ENCODE results near the gene VAC14. TPM values are rescaled to one million over a fixed set of nuclear protein-coding genes. Genes with fewer than 3 reads are reported as not detected.

Gene VAC14
- total and polyA plus RNA-seq, 2 experiments from 2014 or later, result 42.3 to 77.7 TPM

DNA sequence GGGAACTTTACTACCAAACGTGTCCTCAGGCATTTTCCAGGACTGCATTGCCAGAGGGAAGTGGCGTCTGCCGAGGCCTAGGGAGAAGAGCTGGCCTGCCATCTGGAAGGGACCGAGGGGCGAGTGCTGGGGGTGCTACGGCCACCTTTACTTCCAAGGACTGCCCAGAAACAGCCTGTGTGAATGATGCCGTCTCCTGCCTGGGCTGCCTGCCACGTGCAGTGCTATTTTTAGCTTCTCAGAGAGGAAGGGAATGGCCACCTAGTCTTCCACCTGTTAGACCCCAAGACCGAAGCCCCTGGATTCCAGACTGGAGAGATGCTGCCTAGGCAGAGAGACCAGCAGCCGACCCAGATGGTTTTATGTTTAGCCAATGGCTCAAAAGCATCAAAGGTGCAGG lies 57.2 kb downstream of the VAC14 start:
- Mint-ChIP-seq H3K4me1 (peaks cover under 1% of the 10 kb centered on the region; the same call in 1 of the 3 replicates), H3K4me3 (no peak overlapping the region), H3K36me3 (ENCODE audit: low read depth) (peaks cover 29% of the 10 kb centered on the region), H3K9me3 (0 out of 3 replicates have a peak, but pooled peaks cover 8% of the 10 kb centered on the region), H3K27me3 (ENCODE audit: insufficient read depth, low read depth, poor library complexity) (peaks cover 2% of the 10 kb centered on the region), H3K27ac (no peak overlapping the region)
- no peaks in the 10 kb centered on the region; the same call in 1 of the 2 replicates for H4K20me1 ChIP-seq (replicated peaks; ENCODE audit: insufficient read depth)
- ATAC-seq, result no peak
- H3K27ac ChIP-seq (ENCODE audit: low read depth), result no peak overlapping the region
- H3K36me3 ChIP-seq (ENCODE audit: insufficient read depth), result peaks cover 5% of the 10 kb centered on the region
- no peaks in the 10 kb centered on the region for H3F3A ChIP-seq (replicated peaks; ENCODE audit: low read depth)
- no peaks in the 10 kb centered on the region for H3K79me2 ChIP-seq (replicated peaks; ENCODE audit: insufficient read depth)
- no peaks in the 10 kb centered on the region for H3K4me1 ChIP-seq (ENCODE audit: insufficient read depth)
- H3K9me2 ChIP-seq (ENCODE audit: insufficient read depth), result no peaks in the 10 kb centered on the region
- no peak for TF ChIP-seq ZNF114 (CRISPR knock-in tag; IDR thresholded peaks at IDR 0.05)
- TF ChIP-seq, protein P1, sequence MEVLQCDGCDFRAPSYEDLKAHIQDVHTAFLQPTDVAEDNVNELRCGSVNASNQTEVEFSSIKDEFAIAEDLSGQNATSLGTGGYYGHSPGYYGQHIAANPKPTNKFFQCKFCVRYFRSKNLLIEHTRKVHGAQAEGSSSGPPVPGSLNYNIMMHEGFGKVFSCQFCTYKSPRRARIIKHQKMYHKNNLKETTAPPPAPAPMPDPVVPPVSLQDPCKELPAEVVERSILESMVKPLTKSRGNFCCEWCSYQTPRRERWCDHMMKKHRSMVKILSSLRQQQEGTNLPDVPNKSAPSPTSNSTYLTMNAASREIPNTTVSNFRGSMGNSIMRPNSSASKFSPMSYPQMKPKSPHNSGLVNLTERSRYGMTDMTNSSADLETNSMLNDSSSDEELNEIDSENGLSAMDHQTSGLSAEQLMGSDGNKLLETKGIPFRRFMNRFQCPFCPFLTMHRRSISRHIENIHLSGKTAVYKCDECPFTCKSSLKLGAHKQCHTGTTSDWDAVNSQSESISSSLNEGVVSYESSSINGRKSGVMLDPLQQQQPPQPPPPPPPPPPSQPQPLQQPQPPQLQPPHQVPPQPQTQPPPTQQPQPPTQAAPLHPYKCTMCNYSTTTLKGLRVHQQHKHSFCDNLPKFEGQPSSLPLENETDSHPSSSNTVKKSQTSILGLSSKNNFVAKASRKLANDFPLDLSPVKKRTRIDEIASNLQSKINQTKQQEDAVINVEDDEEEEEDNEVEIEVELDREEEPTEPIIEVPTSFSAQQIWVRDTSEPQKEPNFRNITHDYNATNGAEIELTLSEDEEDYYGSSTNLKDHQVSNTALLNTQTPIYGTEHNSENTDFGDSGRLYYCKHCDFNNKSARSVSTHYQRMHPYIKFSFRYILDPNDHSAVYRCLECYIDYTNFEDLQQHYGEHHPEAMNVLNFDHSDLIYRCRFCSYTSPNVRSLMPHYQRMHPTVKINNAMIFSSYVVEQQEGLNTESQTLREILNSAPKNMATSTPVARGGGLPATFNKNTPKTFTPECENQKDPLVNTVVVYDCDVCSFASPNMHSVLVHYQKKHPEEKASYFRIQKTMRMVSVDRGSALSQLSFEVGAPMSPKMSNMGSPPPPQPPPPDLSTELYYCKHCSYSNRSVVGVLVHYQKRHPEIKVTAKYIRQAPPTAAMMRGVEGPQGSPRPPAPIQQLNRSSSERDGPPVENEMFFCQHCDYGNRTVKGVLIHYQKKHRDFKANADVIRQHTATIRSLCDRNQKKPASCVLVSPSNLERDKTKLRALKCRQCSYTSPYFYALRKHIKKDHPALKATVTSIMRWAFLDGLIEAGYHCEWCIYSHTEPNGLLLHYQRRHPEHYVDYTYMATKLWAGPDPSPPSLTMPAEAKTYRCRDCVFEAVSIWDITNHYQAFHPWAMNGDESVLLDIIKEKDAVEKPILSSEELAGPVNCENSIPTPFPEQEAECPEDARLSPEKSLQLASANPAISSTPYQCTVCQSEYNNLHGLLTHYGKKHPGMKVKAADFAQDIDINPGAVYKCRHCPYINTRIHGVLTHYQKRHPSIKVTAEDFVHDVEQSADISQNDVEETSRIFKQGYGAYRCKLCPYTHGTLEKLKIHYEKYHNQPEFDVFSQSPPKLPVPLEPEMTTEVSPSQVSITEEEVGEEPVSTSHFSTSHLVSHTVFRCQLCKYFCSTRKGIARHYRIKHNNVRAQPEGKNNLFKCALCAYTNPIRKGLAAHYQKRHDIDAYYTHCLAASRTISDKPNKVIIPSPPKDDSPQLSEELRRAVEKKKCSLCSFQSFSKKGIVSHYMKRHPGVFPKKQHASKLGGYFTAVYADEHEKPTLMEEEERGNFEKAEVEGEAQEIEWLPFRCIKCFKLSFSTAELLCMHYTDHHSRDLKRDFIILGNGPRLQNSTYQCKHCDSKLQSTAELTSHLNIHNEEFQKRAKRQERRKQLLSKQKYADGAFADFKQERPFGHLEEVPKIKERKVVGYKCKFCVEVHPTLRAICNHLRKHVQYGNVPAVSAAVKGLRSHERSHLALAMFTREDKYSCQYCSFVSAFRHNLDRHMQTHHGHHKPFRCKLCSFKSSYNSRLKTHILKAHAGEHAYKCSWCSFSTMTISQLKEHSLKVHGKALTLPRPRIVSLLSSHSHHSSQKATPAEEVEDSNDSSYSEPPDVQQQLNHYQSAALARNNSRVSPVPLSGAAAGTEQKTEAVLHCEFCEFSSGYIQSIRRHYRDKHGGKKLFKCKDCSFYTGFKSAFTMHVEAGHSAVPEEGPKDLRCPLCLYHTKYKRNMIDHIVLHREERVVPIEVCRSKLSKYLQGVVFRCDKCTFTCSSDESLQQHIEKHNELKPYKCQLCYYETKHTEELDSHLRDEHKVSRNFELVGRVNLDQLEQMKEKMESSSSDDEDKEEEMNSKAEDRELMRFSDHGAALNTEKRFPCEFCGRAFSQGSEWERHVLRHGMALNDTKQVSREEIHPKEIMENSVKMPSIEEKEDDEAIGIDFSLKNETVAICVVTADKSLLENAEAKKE (CRISPR knock-in tag; IDR thresholded peaks at IDR 0.05), result no peak
- no peak for TF ChIP-seq CREB1 (CRISPR knock-in tag; IDR thresholded peaks at IDR 0.05; ENCODE audit: low read depth)
- TF ChIP-seq JUNB (IDR thresholded peaks at IDR 0.05; ENCODE audit: unreplicated experiment), result no peak
- TF ChIP-seq, protein P2, sequence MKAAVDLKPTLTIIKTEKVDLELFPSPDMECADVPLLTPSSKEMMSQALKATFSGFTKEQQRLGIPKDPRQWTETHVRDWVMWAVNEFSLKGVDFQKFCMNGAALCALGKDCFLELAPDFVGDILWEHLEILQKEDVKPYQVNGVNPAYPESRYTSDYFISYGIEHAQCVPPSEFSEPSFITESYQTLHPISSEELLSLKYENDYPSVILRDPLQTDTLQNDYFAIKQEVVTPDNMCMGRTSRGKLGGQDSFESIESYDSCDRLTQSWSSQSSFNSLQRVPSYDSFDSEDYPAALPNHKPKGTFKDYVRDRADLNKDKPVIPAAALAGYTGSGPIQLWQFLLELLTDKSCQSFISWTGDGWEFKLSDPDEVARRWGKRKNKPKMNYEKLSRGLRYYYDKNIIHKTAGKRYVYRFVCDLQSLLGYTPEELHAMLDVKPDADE (IDR thresholded peaks at IDR 0.05), result no peak
- TF ChIP-seq EZH2phosphoT487 (IDR thresholded peaks at IDR 0.05; ENCODE audit: unreplicated experiment), result no peak
- no peak for TF ChIP-seq EZH2 (IDR thresholded peaks at IDR 0.05; ENCODE audit: low read depth, unreplicated experiment)
- TF ChIP-seq STAT1 (IDR thresholded peaks at IDR 0.05; ENCODE audit: unreplicated experiment), result no peak
- TF ChIP-seq NANOG (IDR thresholded peaks at IDR 0.05; ENCODE audit: borderline replicate concordance), result no peak
- TF ChIP-seq, protein P3, sequence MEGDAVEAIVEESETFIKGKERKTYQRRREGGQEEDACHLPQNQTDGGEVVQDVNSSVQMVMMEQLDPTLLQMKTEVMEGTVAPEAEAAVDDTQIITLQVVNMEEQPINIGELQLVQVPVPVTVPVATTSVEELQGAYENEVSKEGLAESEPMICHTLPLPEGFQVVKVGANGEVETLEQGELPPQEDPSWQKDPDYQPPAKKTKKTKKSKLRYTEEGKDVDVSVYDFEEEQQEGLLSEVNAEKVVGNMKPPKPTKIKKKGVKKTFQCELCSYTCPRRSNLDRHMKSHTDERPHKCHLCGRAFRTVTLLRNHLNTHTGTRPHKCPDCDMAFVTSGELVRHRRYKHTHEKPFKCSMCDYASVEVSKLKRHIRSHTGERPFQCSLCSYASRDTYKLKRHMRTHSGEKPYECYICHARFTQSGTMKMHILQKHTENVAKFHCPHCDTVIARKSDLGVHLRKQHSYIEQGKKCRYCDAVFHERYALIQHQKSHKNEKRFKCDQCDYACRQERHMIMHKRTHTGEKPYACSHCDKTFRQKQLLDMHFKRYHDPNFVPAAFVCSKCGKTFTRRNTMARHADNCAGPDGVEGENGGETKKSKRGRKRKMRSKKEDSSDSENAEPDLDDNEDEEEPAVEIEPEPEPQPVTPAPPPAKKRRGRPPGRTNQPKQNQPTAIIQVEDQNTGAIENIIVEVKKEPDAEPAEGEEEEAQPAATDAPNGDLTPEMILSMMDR (conservative IDR thresholded peaks at IDR 0.05; ENCODE audit: low read depth in 2 of 2), result no peak
- no peak for TF ChIP-seq ZNF331 (CRISPR knock-in tag; IDR thresholded peaks at IDR 0.05; ENCODE audit: low read depth)
- TF ChIP-seq POLR2AphosphoS5 (IDR thresholded peaks at IDR 0.05; ENCODE audit: low read depth), result no peak
- TF ChIP-seq, protein P4, sequence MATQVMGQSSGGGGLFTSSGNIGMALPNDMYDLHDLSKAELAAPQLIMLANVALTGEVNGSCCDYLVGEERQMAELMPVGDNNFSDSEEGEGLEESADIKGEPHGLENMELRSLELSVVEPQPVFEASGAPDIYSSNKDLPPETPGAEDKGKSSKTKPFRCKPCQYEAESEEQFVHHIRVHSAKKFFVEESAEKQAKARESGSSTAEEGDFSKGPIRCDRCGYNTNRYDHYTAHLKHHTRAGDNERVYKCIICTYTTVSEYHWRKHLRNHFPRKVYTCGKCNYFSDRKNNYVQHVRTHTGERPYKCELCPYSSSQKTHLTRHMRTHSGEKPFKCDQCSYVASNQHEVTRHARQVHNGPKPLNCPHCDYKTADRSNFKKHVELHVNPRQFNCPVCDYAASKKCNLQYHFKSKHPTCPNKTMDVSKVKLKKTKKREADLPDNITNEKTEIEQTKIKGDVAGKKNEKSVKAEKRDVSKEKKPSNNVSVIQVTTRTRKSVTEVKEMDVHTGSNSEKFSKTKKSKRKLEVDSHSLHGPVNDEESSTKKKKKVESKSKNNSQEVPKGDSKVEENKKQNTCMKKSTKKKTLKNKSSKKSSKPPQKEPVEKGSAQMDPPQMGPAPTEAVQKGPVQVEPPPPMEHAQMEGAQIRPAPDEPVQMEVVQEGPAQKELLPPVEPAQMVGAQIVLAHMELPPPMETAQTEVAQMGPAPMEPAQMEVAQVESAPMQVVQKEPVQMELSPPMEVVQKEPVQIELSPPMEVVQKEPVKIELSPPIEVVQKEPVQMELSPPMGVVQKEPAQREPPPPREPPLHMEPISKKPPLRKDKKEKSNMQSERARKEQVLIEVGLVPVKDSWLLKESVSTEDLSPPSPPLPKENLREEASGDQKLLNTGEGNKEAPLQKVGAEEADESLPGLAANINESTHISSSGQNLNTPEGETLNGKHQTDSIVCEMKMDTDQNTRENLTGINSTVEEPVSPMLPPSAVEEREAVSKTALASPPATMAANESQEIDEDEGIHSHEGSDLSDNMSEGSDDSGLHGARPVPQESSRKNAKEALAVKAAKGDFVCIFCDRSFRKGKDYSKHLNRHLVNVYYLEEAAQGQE (IDR thresholded peaks at IDR 0.05; ENCODE audit: unreplicated experiment), result no peak
- no peak overlapping the region for H2AFZ ChIP-seq
- H3K4me3 ChIP-seq, result no peak overlapping the region
- no peak for DNase-seq (ENCODE audit: low spot score)
- H3K27me3 ChIP-seq (ENCODE audit: insufficient read depth), result no peaks in the 10 kb centered on the region
- H3K4me2 ChIP-seq, result no peak overlapping the region

All from GM23338 (cell line).